Measurements from ENCODE around the gene PDZRN3. TPM values are rescaled to one million over a fixed set of nuclear protein-coding genes. Genes with fewer than 3 reads are reported as not detected.

Gene PDZRN3
- total RNA-seq, 1 experiment from 2014 or later: 12.5 TPM

- Mint-ChIP-seq H3K9me3 (ENCODE audit: unreplicated experiment) (no peaks in the 10 kb centered on the region), H3K4me3 (ENCODE audit: unreplicated experiment) (no peak overlapping the region), H3K36me3 (ENCODE audit: insufficient read depth, unreplicated experiment) (no peaks in the 10 kb centered on the region), H3K27ac (ENCODE audit: unreplicated experiment) (no peak overlapping the region), H3K4me1 (ENCODE audit: low read depth, unreplicated experiment) (no peaks in the 10 kb centered on the region), H3K27me3 (ENCODE audit: insufficient read depth, unreplicated experiment) (no peaks in the 10 kb centered on the region)
- ChIA-PET CTCF (no interaction called here), POLR2A (no interaction called here)
- DNase-seq: no peak
- Histone ChIP-seq H3K27me3 (replicated peaks; ENCODE audit: control insufficient read depth, insufficient read depth, low read length) (no peaks in the 10 kb centered on the region), H3K4me3 (ENCODE audit: low read depth, low read length) (no peak overlapping the region), H3K4me1 (no peaks in the 10 kb centered on the region), H3K36me3 (ENCODE audit: control insufficient read depth, insufficient read depth, low read length) (no peaks in the 10 kb centered on the region), H3K9me3 (no peaks in the 10 kb centered on the region)
- BruUV-seq (replicated peaks): no TSS peak
- TF ChIP-seq CTCF (IDR thresholded peaks at IDR 0.05; ENCODE audit: insufficient read depth in 1 of 2, low read depth in 1 of 2, low read length in 1 of 2, severe bottlenecking in 1 of 2, unreplicated experiment in 1 of 2): no peak
- intact Hi-C loops (cut with micrococcal nuclease; ENCODE audit: unreplicated experiment): no loop called here
Measured at GRCh38 chr3:73415118-73415517, 209.6 kb downstream of the PDZRN3 start.

DNA sequence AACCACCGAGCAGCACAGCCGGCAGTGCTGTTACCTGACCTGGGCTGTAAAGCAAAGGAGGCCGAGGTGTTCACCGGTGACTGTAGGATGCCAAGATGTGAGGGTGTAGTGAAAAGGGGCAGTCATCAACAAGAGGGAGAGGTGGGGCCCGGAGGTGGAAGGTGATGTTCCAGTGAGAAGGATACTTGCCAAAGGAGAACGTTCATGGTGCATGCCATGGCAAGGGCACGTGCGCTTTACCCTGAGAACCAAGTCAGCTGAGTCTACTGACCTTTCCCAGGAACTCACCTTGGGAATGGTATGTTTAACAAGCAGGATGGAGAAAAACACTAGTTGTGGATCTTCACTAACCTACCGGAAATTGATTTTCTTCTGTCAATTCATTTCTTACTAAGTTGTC is 211.1 kb downstream of the PDZRN3 start:
- Mint-ChIP-seq H3K36me3 (ENCODE audit: insufficient read depth, unreplicated experiment) (no peaks in the 10 kb centered on the region), H3K4me3 (ENCODE audit: unreplicated experiment) (no peak overlapping the region), H3K27me3 (ENCODE audit: insufficient read depth, unreplicated experiment) (no peaks in the 10 kb centered on the region), H3K9me3 (ENCODE audit: unreplicated experiment) (no peaks in the 10 kb centered on the region), H3K4me1 (ENCODE audit: low read depth, unreplicated experiment) (no peaks in the 10 kb centered on the region), H3K27ac (ENCODE audit: unreplicated experiment) (no peak overlapping the region)
- Histone ChIP-seq H3K4me1 (no peaks in the 10 kb centered on the region), H3K27me3 (replicated peaks; ENCODE audit: control insufficient read depth, insufficient read depth, low read length) (no peaks in the 10 kb centered on the region), H3K36me3 (ENCODE audit: control insufficient read depth, insufficient read depth, low read length) (no peaks in the 10 kb centered on the region), H3K4me3 (ENCODE audit: low read depth, low read length) (no peak overlapping the region), H3K9me3 (no peaks in the 10 kb centered on the region)
- DNase-seq: no peak
- intact Hi-C loops (cut with micrococcal nuclease; ENCODE audit: unreplicated experiment): no loop called here
- TF ChIP-seq CTCF (IDR thresholded peaks at IDR 0.05; ENCODE audit: insufficient read depth in 1 of 2, low read depth in 1 of 2, low read length in 1 of 2, severe bottlenecking in 1 of 2, unreplicated experiment in 1 of 2): no peak
- ChIA-PET CTCF (no interaction called here), POLR2A (no interaction called here)
- no TSS peak for BruUV-seq (replicated peaks)

DNA sequence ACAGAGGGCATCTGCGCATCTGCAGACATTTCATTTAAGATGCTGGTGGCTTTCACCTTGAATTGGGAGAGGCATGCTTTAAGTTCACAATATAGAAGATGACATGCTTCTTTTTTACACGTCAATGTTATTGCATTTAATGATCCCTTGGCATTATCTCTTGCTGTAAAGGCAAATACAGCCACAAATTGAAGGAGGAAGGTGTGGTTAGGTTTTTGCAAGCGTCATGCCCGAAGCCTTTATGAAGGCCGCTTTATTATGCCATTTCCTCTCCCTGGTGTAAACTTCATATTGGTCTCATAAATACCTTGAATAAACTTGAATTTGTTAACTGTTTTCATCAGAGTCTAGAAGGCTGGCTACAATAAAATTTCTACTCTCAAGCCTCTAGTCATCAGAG is 212.7 kb downstream of the PDZRN3 start:
- no peaks in the 10 kb centered on the region for H3K27me3 ChIP-seq (replicated peaks; ENCODE audit: control insufficient read depth, insufficient read depth, low read length)
- H3K27me3 Mint-ChIP-seq (ENCODE audit: insufficient read depth, unreplicated experiment): no peaks in the 10 kb centered on the region
- no peak overlapping the region for H3K4me3 ChIP-seq (ENCODE audit: low read depth, low read length)
- H3K4me3 Mint-ChIP-seq (ENCODE audit: unreplicated experiment): no peak overlapping the region
- no peaks in the 10 kb centered on the region for H3K36me3 ChIP-seq (ENCODE audit: control insufficient read depth, insufficient read depth, low read length)
- no peak overlapping the region for H3K27ac Mint-ChIP-seq (ENCODE audit: unreplicated experiment)
- no peaks in the 10 kb centered on the region for H3K4me1 ChIP-seq
- no peak for TF ChIP-seq CTCF (IDR thresholded peaks at IDR 0.05; ENCODE audit: insufficient read depth in 1 of 2, low read depth in 1 of 2, low read length in 1 of 2, severe bottlenecking in 1 of 2, unreplicated experiment in 1 of 2)
- DNase-seq: no peak
- H3K4me1 Mint-ChIP-seq (ENCODE audit: low read depth, unreplicated experiment): no peaks in the 10 kb centered on the region
- no TSS peak for BruUV-seq (replicated peaks)
- intact Hi-C loops (cut with micrococcal nuclease; ENCODE audit: unreplicated experiment): no loop called here
- ChIA-PET POLR2A (no interaction called here), CTCF (no interaction called here)
- H3K9me3 ChIP-seq: no peaks in the 10 kb centered on the region
- no peaks in the 10 kb centered on the region for H3K9me3 Mint-ChIP-seq (ENCODE audit: unreplicated experiment)
- H3K36me3 Mint-ChIP-seq (ENCODE audit: insufficient read depth, unreplicated experiment): no peaks in the 10 kb centered on the region
